ENCODE data around the gene TMEM144.

The TMEM144 gene

DNA sequence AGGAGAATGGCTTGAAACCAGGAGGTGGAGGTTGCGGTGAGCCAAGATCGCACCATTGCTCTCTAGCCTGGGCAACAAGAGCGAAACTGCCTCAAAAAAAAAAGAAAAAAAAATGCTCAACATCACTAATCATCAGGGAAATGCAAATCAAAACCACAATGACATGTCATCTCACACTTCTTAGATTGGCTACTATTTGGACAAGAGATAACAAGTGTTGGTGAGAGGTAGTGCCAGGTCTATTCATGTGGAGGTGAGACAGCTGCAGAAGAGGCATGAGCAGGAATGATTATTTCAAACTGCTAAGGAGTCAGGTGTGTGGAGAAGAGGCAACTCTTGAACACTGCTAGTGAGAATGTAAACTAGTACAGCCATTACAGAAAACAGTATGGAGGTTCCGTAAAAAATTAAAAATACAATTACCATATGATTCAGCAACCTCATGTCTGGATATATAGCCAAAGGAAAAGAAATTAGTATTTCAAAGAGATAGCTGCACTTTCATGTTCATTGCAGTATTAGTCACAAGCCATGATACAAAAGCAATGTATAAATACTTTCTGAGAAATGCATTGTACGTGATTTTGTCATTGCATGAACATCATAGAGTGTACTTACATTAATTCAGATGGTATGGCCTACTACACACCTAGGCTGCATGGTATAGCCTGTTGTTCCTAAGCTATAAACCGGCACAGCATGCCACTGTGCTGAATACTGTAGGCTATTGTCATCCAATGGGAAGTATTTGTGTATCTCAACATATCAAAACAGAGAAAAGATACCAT, 75.3 kb downstream of the TMEM144 start:
- Histone ChIP-seq H3K36me3 (ENCODE audit: control insufficient read depth, low read depth, low read length) (no peaks in the 10 kb centered on the region), H3K27me3 (ENCODE audit: control insufficient read depth, insufficient read depth, low read length) (no peaks in the 10 kb centered on the region), H3K4me1 (ENCODE audit: control insufficient read depth, low read depth, low read length) (peaks cover 17% of the 10 kb centered on the region), H3K9me3 (ENCODE audit: control insufficient read depth, low read depth, low read length) (no peaks in the 10 kb centered on the region), H3K27ac (ENCODE audit: low read length) (no peak overlapping the region), H3K9ac (ENCODE audit: low read length) (no peak overlapping the region), H3K4me3 (ENCODE audit: low read length) (no peak overlapping the region)

- Histone ChIP-seq H3K4me3 (ENCODE audit: low read length) (no peak overlapping the region), H3K4me1 (ENCODE audit: control insufficient read depth, low read depth, low read length) (peaks cover 38% of the 10 kb centered on the region), H3K9me3 (ENCODE audit: control insufficient read depth, low read depth, low read length) (no peaks in the 10 kb centered on the region), H3K27ac (ENCODE audit: low read length) (no peak overlapping the region), H3K9ac (ENCODE audit: low read length) (no peak overlapping the region), H3K36me3 (ENCODE audit: control insufficient read depth, low read depth, low read length) (no peaks in the 10 kb centered on the region), H3K27me3 (ENCODE audit: control insufficient read depth, insufficient read depth, low read length) (no peaks in the 10 kb centered on the region)
Observed at GRCh38 chr4:158290912-158291311, 80.6 kb downstream of the TMEM144 start.

DNA sequence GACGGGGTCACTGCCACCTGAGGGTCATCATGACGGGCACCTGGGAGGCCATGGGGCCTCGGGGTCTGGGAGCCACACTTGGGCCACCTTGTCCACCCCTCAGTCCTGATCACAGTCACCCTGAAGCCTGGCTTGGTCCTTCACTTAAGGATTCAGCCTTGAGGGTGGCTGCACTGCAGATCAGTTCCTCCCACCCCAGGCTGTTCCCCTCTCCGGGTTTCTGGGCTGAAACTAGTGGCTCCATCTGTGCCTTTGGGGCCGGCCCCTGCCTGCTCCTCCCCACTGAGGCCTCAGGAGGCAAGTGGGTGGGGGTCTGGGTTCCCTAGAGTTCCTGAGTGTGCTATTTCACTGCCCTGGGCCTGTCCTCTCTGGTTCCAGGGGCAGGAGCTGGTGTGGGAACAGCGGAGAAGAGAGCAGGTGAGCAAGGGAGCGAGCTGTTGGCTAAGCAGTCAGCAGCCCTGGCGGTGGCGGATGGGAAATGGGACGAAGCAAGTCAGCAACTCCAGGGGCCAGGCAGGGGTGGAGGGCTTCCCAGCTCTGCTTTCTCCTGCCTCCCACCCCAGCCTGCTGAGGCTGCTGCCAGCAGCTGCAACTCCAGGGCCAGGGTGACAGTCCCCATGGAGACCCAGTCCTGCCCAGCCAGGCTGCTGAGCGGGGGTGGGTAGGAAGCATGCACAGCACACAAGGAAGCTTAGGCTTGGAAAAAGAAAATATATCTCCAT, 81.2 kb downstream of the TMEM144 start:
- Histone ChIP-seq H3K9me3 (ENCODE audit: control insufficient read depth, low read depth, low read length) (no peaks in the 10 kb centered on the region), H3K27ac (ENCODE audit: low read length) (no peak overlapping the region), H3K4me1 (ENCODE audit: control insufficient read depth, low read depth, low read length) (peaks cover 33% of the 10 kb centered on the region), H3K36me3 (ENCODE audit: control insufficient read depth, low read depth, low read length) (no peaks in the 10 kb centered on the region), H3K27me3 (ENCODE audit: control insufficient read depth, insufficient read depth, low read length) (no peaks in the 10 kb centered on the region), H3K4me3 (ENCODE audit: low read length) (no peak overlapping the region), H3K9ac (ENCODE audit: low read length) (no peak overlapping the region)

GRCh38 chr4:158292156-158292555, 81.9 kb downstream of the TMEM144 start:
- H3K4me3 ChIP-seq (ENCODE audit: low read length) = no peak overlapping the region

GRCh38 chr4:158295053-158295452, 84.8 kb downstream of the TMEM144 start:
- Histone ChIP-seq H3K36me3 (ENCODE audit: control insufficient read depth, low read depth, low read length) (no peaks in the 10 kb centered on the region), H3K9me3 (ENCODE audit: control insufficient read depth, low read depth, low read length) (no peaks in the 10 kb centered on the region), H3K4me1 (ENCODE audit: control insufficient read depth, low read depth, low read length) (peaks cover 27% of the 10 kb centered on the region), H3K9ac (ENCODE audit: low read length) (no peak overlapping the region), H3K27me3 (ENCODE audit: control insufficient read depth, insufficient read depth, low read length) (no peaks in the 10 kb centered on the region), H3K4me3 (ENCODE audit: low read length) (no peak overlapping the region), H3K27ac (ENCODE audit: low read length) (no peak overlapping the region)

More at GRCh38 chr4:158292156-158292555, 81.9 kb downstream of the TMEM144 start:
- no peaks in the 10 kb centered on the region for H3K36me3 ChIP-seq (ENCODE audit: control insufficient read depth, low read depth, low read length)
- no peak overlapping the region for H3K9ac ChIP-seq (ENCODE audit: low read length)
- no peak overlapping the region for H3K27ac ChIP-seq (ENCODE audit: low read length)
- no peaks in the 10 kb centered on the region for H3K9me3 ChIP-seq (ENCODE audit: control insufficient read depth, low read depth, low read length)
- no peaks in the 10 kb centered on the region for H3K27me3 ChIP-seq (ENCODE audit: control insufficient read depth, insufficient read depth, low read length)
- H3K4me1 ChIP-seq (ENCODE audit: control insufficient read depth, low read depth, low read length) = peaks cover 28% of the 10 kb centered on the region

- no peak overlapping the region for H3K27ac ChIP-seq (ENCODE audit: low read length)
- no peaks in the 10 kb centered on the region for H3K36me3 ChIP-seq (ENCODE audit: control insufficient read depth, low read depth, low read length)
- no peak overlapping the region for H3K4me3 ChIP-seq (ENCODE audit: low read length)
- H3K9me3 ChIP-seq (ENCODE audit: control insufficient read depth, low read depth, low read length) = no peaks in the 10 kb centered on the region
- no peak overlapping the region for H3K9ac ChIP-seq (ENCODE audit: low read length)
- H3K4me1 ChIP-seq (ENCODE audit: control insufficient read depth, low read depth, low read length) = peaks cover 20% of the 10 kb centered on the region
- no peaks in the 10 kb centered on the region for H3K27me3 ChIP-seq (ENCODE audit: control insufficient read depth, insufficient read depth, low read length)
Observed at GRCh38 chr4:158297866-158298265, 87.6 kb downstream of the TMEM144 start.

- no peaks in the 10 kb centered on the region for H3K36me3 ChIP-seq (ENCODE audit: control insufficient read depth, low read depth, low read length)
- H3K4me3 ChIP-seq (ENCODE audit: low read length) = no peak overlapping the region
- H3K4me1 ChIP-seq (ENCODE audit: control insufficient read depth, low read depth, low read length) = peaks cover 6% of the 10 kb centered on the region
- H3K27ac ChIP-seq (ENCODE audit: low read length) = no peak overlapping the region
- H3K27me3 ChIP-seq (ENCODE audit: control insufficient read depth, insufficient read depth, low read length) = no peaks in the 10 kb centered on the region
- no peaks in the 10 kb centered on the region for H3K9me3 ChIP-seq (ENCODE audit: control insufficient read depth, low read depth, low read length)
- H3K9ac ChIP-seq (ENCODE audit: low read length) = no peak overlapping the region
Observed at GRCh38 chr4:158299459-158300007, 89.2 kb downstream of the TMEM144 start.

DNA sequence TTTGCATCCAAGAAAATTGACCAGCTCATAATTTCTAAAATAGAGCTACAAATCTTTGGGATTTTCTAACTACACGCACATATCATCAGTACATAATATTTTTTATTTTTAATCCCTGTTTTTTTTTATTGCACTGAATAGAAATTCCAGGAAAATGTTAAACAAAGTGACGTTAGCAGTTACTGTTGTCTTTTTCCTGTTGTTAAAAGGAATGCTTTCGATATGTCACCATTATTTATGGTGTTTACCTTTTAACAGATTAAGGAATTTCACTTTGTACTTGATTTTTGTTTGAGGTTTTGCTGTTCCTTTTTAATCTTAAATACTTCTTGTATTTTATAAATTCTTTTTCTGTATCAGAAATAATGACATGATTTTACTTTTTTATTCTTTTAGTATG, 89.7 kb downstream of the TMEM144 start:
- Histone ChIP-seq H3K4me1 (ENCODE audit: control insufficient read depth, low read depth, low read length) (peaks cover 6% of the 10 kb centered on the region), H3K9me3 (ENCODE audit: control insufficient read depth, low read depth, low read length) (no peaks in the 10 kb centered on the region), H3K27ac (ENCODE audit: low read length) (no peak overlapping the region), H3K4me3 (ENCODE audit: low read length) (no peak overlapping the region), H3K9ac (ENCODE audit: low read length) (no peak overlapping the region), H3K36me3 (ENCODE audit: control insufficient read depth, low read depth, low read length) (no peaks in the 10 kb centered on the region), H3K27me3 (ENCODE audit: control insufficient read depth, insufficient read depth, low read length) (no peaks in the 10 kb centered on the region)

DNA sequence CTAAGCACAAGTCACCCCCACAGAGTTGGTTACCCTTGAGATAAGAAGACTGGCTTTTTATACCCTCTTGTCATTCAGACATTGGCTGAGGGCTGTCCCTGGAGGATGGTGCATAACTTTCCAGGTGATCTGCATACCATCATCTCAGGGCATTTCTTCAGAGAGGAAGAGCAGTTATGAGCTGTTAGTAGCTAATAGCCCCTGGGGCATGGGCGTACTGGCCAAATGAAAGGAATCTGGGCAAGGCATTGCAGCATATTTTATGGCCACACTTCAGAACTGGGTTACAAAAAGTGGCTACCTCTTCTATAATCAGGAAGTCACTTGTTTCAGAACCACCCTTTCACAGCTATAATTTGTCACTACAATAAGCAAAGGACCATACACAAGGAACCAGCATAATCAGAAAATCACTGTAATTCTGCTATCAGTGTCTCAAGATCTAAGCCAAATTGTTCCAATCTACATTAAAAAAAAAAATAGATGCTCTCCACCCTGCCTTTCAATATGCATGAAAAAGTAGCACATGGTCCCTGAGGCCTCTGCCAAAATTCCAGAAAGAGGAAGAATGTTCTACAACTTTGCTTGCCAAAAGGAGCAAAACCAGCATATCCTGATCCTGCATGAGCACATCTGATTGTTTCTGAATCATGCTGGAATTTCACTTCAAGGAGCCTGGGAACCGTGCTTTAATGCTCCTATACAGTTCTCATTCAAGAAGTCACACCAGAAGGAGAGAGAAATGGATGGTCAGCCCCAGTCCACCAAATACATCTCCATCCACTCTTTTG, 92.0 kb downstream of the TMEM144 start:
- Histone ChIP-seq H3K9me3 (ENCODE audit: control insufficient read depth, low read depth, low read length) (no peaks in the 10 kb centered on the region), H3K9ac (ENCODE audit: low read length) (no peak overlapping the region), H3K4me3 (ENCODE audit: low read length) (no peak overlapping the region), H3K36me3 (ENCODE audit: control insufficient read depth, low read depth, low read length) (no peaks in the 10 kb centered on the region), H3K27me3 (ENCODE audit: control insufficient read depth, insufficient read depth, low read length) (no peaks in the 10 kb centered on the region), H3K4me1 (ENCODE audit: control insufficient read depth, low read depth, low read length) (peaks cover 6% of the 10 kb centered on the region), H3K27ac (ENCODE audit: low read length) (no peak overlapping the region)

DNA sequence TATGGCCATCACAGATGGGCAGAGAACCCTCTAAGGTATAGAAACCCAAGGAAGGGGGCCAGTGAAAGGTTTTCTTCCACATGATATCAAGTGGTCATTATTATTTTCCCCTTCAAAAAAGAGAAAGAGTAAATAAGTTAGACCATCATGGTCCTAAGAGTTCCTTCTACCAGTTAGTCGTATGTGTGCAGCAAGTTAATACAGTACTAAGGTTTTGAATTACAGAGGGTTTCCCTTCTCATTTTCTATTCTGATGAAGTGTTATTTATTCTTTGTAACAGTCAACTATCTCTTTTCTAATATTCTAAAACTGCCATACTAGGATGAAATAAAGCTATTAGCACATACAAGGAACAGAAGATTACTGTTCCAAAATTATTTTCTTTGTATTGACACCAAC, 94.4 kb downstream of the TMEM144 start:
- Histone ChIP-seq H3K9me3 (ENCODE audit: control insufficient read depth, low read depth, low read length) (no peaks in the 10 kb centered on the region), H3K4me3 (ENCODE audit: low read length) (no peak overlapping the region), H3K4me1 (ENCODE audit: control insufficient read depth, low read depth, low read length) (peaks cover 3% of the 10 kb centered on the region), H3K9ac (ENCODE audit: low read length) (no peak overlapping the region), H3K36me3 (ENCODE audit: control insufficient read depth, low read depth, low read length) (no peaks in the 10 kb centered on the region), H3K27ac (ENCODE audit: low read length) (no peak overlapping the region), H3K27me3 (ENCODE audit: control insufficient read depth, insufficient read depth, low read length) (no peaks in the 10 kb centered on the region)
